ENCODE results near the gene ELAPOR1. TPM values are rescaled to one million over a fixed set of nuclear protein-coding genes. Genes with fewer than 3 reads are reported as not detected.
A peak's percentile ranks its signal among the peaks of the same experiment; 100 is the strongest.

The ELAPOR1 gene
- total and polyA plus RNA-seq, 4 donors = 0.13 to 0.42 (median 0.17) TPM; not detected in 1

DNA sequence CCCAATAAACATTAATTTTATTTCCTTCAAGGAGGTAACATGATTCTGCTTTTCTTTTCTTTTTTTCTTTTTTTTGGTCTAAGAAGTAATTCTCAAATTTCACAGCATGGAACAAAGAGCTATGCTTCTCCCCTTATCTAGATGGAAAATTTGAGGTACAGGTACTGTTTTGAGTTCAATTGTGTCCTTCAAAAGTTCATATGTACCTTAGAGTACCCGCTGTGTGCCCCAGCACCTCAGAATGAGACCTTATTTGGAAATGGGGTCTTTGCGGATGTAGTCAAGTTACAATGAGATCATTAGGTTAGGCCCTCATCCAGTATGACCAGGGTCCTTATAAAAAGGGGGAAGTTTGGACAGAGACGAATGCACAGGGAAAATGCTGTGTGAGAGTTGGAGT lies 22.0 kb downstream of the ELAPOR1 start:
- no peak overlapping the region for H3K27ac ChIP-seq (ENCODE audit: low read depth in 1 of 2, low read length in 2 of 2)
- peaks cover 8 to 16% (median 14%) of the 10 kb centered on the region in 4 donors for H3K4me1 ChIP-seq (ENCODE audit: control insufficient read depth in 4 of 4, insufficient read depth in 4 of 4, low read length in 3 of 4)
- no peaks in the 10 kb centered on the region for H3K27me3 ChIP-seq (ENCODE audit: control insufficient read depth in 4 of 4, insufficient read depth in 4 of 4, low read length in 3 of 4)
- H3K9me3 ChIP-seq (ENCODE audit: control insufficient read depth in 4 of 4, low read length in 3 of 4) = no peaks in the 10 kb centered on the region
- 89% methylated on average over 3 of the region's 3 CpGs for WGBS
- H3K9ac ChIP-seq (ENCODE audit: low read depth in 1 of 2, low read length in 2 of 2) = no peak overlapping the region
- H3K4me3 ChIP-seq (ENCODE audit: low read depth in 1 of 3, low read length in 3 of 3) = no peak overlapping the region
- no peaks in the 10 kb centered on the region for H3K36me3 ChIP-seq (ENCODE audit: control insufficient read depth in 4 of 4, insufficient read depth in 3 of 4, low read depth in 1 of 4, low read length in 3 of 4)
- TF ChIP-seq TAF1 (conservative IDR thresholded peaks at IDR 0.05) (no peak), JUND (IDR thresholded peaks at IDR 0.05) (no peak), RXRA (IDR thresholded peaks at IDR 0.05) (no peak)
- no peak for DNase-seq (ENCODE audit: low spot score)

- no peak for TF ChIP-seq YY1 (IDR thresholded peaks at IDR 0.05)
- TF ChIP-seq RXRA (IDR thresholded peaks at IDR 0.05) = no peak
- TF ChIP-seq EGR1 (IDR thresholded peaks at IDR 0.05; ENCODE audit: low read depth in 2 of 2) = no peak
- no peak for TF ChIP-seq RAD21 (IDR thresholded peaks at IDR 0.05)
- TF ChIP-seq GABPA (IDR thresholded peaks at IDR 0.05 in 1 of 2, conservative IDR thresholded peaks at IDR 0.05 in 1 of 2) = no peak
- TF ChIP-seq, protein P1, sequence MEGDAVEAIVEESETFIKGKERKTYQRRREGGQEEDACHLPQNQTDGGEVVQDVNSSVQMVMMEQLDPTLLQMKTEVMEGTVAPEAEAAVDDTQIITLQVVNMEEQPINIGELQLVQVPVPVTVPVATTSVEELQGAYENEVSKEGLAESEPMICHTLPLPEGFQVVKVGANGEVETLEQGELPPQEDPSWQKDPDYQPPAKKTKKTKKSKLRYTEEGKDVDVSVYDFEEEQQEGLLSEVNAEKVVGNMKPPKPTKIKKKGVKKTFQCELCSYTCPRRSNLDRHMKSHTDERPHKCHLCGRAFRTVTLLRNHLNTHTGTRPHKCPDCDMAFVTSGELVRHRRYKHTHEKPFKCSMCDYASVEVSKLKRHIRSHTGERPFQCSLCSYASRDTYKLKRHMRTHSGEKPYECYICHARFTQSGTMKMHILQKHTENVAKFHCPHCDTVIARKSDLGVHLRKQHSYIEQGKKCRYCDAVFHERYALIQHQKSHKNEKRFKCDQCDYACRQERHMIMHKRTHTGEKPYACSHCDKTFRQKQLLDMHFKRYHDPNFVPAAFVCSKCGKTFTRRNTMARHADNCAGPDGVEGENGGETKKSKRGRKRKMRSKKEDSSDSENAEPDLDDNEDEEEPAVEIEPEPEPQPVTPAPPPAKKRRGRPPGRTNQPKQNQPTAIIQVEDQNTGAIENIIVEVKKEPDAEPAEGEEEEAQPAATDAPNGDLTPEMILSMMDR (IDR thresholded peaks at IDR 0.05; ENCODE audit: low read depth, low read length, missing input control) = no peak
- TF ChIP-seq HNF4G (IDR thresholded peaks at IDR 0.05) = no peak
- TF ChIP-seq TAF1 (conservative IDR thresholded peaks at IDR 0.05) = no peak
- TF ChIP-seq FOXA1 (IDR thresholded peaks at IDR 0.05) = no peak
- TF ChIP-seq ZBTB33 (IDR thresholded peaks at IDR 0.05) = no peak
- TF ChIP-seq NR2F2 (IDR thresholded peaks at IDR 0.05) = no peak
- no peak for TF ChIP-seq HNF4A (conservative IDR thresholded peaks at IDR 0.05)
- no peak for TF ChIP-seq ATF3 (IDR thresholded peaks at IDR 0.05)
- TF ChIP-seq JUND (IDR thresholded peaks at IDR 0.05) = no peak
- no peak for TF ChIP-seq SP1 (IDR thresholded peaks at IDR 0.05)
- H3K9ac ChIP-seq (ENCODE audit: low read depth in 1 of 2, low read length in 2 of 2) = no peak overlapping the region
- no peak overlapping the region for H3K4me3 ChIP-seq (ENCODE audit: low read depth in 1 of 3, low read length in 3 of 3)
- no peak overlapping the region for H3K27ac ChIP-seq (ENCODE audit: low read depth in 1 of 2, low read length in 2 of 2)
- H3K9me3 ChIP-seq (ENCODE audit: control insufficient read depth in 4 of 4, low read length in 3 of 4) = no peaks in the 10 kb centered on the region
- 74% methylated on average over 6 of the region's 6 CpGs for WGBS
- no peaks in the 10 kb centered on the region for H3K36me3 ChIP-seq (ENCODE audit: control insufficient read depth in 4 of 4, insufficient read depth in 3 of 4, low read depth in 1 of 4, low read length in 3 of 4)
- no peaks in the 10 kb centered on the region for H3K27me3 ChIP-seq (ENCODE audit: control insufficient read depth in 4 of 4, insufficient read depth in 4 of 4, low read length in 3 of 4)
- H3K4me1 ChIP-seq (ENCODE audit: control insufficient read depth in 4 of 4, insufficient read depth in 4 of 4, low read length in 3 of 4) = peaks cover 8 to 16% (median 14%) of the 10 kb centered on the region in 4 donors
- peak; percentile 42 for DNase-seq (ENCODE audit: low spot score)
Measured at GRCh38 chr1:109136766-109137165, 22.9 kb downstream of the ELAPOR1 start.

DNA sequence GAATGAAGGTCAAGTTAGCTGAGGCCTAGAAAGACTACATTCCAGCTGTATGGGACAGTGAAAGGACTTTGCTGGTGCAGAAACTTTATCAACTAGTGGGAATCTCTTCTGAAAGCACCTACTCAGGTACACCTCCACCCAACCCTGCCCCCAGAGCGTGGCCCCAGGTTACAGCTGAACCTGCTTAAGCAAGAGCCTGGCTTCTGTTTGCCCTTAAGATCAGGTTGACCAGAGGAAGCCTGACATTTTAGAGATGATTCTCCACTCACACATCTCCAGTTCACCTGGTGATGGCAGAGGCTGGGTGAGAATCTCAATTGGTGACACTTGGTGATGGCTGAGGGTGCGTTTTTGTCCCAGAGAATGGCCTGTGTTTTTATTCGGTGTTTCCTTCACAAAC lies 24.0 kb downstream of the ELAPOR1 start:
- H3K9ac ChIP-seq (ENCODE audit: low read depth in 1 of 2, low read length in 2 of 2) = no peak overlapping the region
- no peak for DNase-seq (ENCODE audit: low spot score)
- TF ChIP-seq FOXA2 (IDR thresholded peaks at IDR 0.05) = no peak
- TF ChIP-seq HNF4A (conservative IDR thresholded peaks at IDR 0.05) = no peak
- no peak for TF ChIP-seq GABPA (IDR thresholded peaks at IDR 0.05 in 1 of 2, conservative IDR thresholded peaks at IDR 0.05 in 1 of 2)
- no peak for TF ChIP-seq ATF3 (IDR thresholded peaks at IDR 0.05)
- no peak for TF ChIP-seq EGR1 (IDR thresholded peaks at IDR 0.05; ENCODE audit: low read depth in 2 of 2)
- TF ChIP-seq RAD21 (IDR thresholded peaks at IDR 0.05) = no peak
- no peak for TF ChIP-seq RXRA (IDR thresholded peaks at IDR 0.05)
- TF ChIP-seq JUND (IDR thresholded peaks at IDR 0.05) = no peak
- TF ChIP-seq, protein P2, sequence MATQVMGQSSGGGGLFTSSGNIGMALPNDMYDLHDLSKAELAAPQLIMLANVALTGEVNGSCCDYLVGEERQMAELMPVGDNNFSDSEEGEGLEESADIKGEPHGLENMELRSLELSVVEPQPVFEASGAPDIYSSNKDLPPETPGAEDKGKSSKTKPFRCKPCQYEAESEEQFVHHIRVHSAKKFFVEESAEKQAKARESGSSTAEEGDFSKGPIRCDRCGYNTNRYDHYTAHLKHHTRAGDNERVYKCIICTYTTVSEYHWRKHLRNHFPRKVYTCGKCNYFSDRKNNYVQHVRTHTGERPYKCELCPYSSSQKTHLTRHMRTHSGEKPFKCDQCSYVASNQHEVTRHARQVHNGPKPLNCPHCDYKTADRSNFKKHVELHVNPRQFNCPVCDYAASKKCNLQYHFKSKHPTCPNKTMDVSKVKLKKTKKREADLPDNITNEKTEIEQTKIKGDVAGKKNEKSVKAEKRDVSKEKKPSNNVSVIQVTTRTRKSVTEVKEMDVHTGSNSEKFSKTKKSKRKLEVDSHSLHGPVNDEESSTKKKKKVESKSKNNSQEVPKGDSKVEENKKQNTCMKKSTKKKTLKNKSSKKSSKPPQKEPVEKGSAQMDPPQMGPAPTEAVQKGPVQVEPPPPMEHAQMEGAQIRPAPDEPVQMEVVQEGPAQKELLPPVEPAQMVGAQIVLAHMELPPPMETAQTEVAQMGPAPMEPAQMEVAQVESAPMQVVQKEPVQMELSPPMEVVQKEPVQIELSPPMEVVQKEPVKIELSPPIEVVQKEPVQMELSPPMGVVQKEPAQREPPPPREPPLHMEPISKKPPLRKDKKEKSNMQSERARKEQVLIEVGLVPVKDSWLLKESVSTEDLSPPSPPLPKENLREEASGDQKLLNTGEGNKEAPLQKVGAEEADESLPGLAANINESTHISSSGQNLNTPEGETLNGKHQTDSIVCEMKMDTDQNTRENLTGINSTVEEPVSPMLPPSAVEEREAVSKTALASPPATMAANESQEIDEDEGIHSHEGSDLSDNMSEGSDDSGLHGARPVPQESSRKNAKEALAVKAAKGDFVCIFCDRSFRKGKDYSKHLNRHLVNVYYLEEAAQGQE (IDR thresholded peaks at IDR 0.05) = no peak
- TF ChIP-seq HNF4G (IDR thresholded peaks at IDR 0.05) = no peak
- no peak for TF ChIP-seq MAX (IDR thresholded peaks at IDR 0.05)
- no peak for TF ChIP-seq YY1 (IDR thresholded peaks at IDR 0.05)

More for the DNA sequence above, 24.0 kb downstream of the ELAPOR1 start:
- H3K4me3 ChIP-seq (ENCODE audit: low read depth in 1 of 3, low read length in 3 of 3) = no peak overlapping the region
- peaks cover 8 to 16% (median 14%) of the 10 kb centered on the region in 4 donors for H3K4me1 ChIP-seq (ENCODE audit: control insufficient read depth in 4 of 4, insufficient read depth in 4 of 4, low read length in 3 of 4)
- H3K27ac ChIP-seq (ENCODE audit: low read depth in 1 of 2, low read length in 2 of 2) = no peak overlapping the region
- no peaks in the 10 kb centered on the region for H3K27me3 ChIP-seq (ENCODE audit: control insufficient read depth in 4 of 4, insufficient read depth in 4 of 4, low read length in 3 of 4)
- 67% methylated on average over 3 of the region's 3 CpGs for WGBS
- no peaks in the 10 kb centered on the region for H3K9me3 ChIP-seq (ENCODE audit: control insufficient read depth in 4 of 4, low read length in 3 of 4)
- H3K36me3 ChIP-seq (ENCODE audit: control insufficient read depth in 4 of 4, insufficient read depth in 3 of 4, low read depth in 1 of 4, low read length in 3 of 4) = no peaks in the 10 kb centered on the region

Data from liver (tissue), 9 donors.